GM19455 (cell line): ENCODE data around the gene BST2.

Experiments used
- ATAC-seq: cut with Tn5 transposase; IDR thresholded peaks from one replicate; pipeline ENCODE4 v1.9.1; 2021; ENCODE audit not compliant: unreplicated experiment

Gene BST2

GRCh38 chr19:17419621-17420474, 14.4 kb upstream of the BST2 start, which contains the start of gene MVB12A:
Gene MVB12A, plus strand, starts transcription at chr19:17420047. Its CDS starts 89 bp downstream, at chr19:17420136.
- ATAC-seq, result peak; percentile 83

- no peak for ATAC-seq
These were observed 13.8 kb upstream of the BST2 start for GRCh38 chr19:17419154-17419620.

- no peak for ATAC-seq
These were observed 13.3 kb upstream of the BST2 start for GRCh38 chr19:17418710-17419109.

GRCh38 chr19:17415121-17415520, 9.7 kb upstream of the BST2 start:
- ATAC-seq, result no peak

GRCh38 chr19:17414097-17414496, 8.7 kb upstream of the BST2 start:
- no peak for ATAC-seq

- no peak for ATAC-seq
These were observed 6.4 kb upstream of the BST2 start for GRCh38 chr19:17411801-17412200.

- no peak for ATAC-seq
These were observed 4.6 kb upstream of the BST2 start for GRCh38 chr19:17409990-17410389.

- ATAC-seq, result no peak
These were observed 1.4 kb upstream of the BST2 start for GRCh38 chr19:17406887-17407196.

GRCh38 chr19:17406046-17406886, 836 bp upstream of the BST2 start:
- peak; percentile 15 for ATAC-seq

- ATAC-seq, result no peak
These were observed 695 bp downstream of the BST2 start for GRCh38 chr19:17404621-17405249.

- ATAC-seq, result no peak
These were observed 1.4 kb downstream of the BST2 start for GRCh38 chr19:17404015-17404414.

GRCh38 chr19:17402982-17403855, 2.2 kb downstream of the BST2 start:
- no peak for ATAC-seq

- no peak for ATAC-seq
These were observed 3.8 kb downstream of the BST2 start for GRCh38 chr19:17401628-17402027.

- no peak for ATAC-seq
These were observed 6.4 kb downstream of the BST2 start for GRCh38 chr19:17398902-17399527.

GRCh38 chr19:17394891-17395415, 10.5 kb downstream of the BST2 start:
- no peak for ATAC-seq

- no peak for ATAC-seq
These were observed 11.5 kb downstream of the BST2 start, which contains the start of gene CCDC194 for GRCh38 chr19:17393914-17394313. Gene CCDC194, minus strand, starts transcription at chr19:17394196. Its CDS starts 38 bp downstream, at chr19:17394158.

GRCh38 chr19:17393002-17393401, 12.4 kb downstream of the BST2 start:
- ATAC-seq, result no peak

- peak; percentile 9 for ATAC-seq
These were observed 13.9 kb downstream of the BST2 start for GRCh38 chr19:17391371-17392151.
